ENCODE results near the gene ETV6.

GRCh38 chr12:11782914-11783420 is 133.5 kb downstream of the ETV6 start:
- TF ChIP-seq CTCF (IDR thresholded peaks at IDR 0.05) (no peak), POLR2A (IDR thresholded peaks at IDR 0.05) (no peak), POLR2AphosphoS5 (IDR thresholded peaks at IDR 0.05) (no peak), EP300 (IDR thresholded peaks at IDR 0.05) (no peak)

All from upper lobe of left lung (tissue), 4 donors.